ENCODE measurements around the gene MX2.

MX2 gene

GRCh38 chr21:41453761-41454160 is 91.9 kb downstream of the MX2 start:
- Histone ChIP-seq H3K36me3 (ENCODE audit: control insufficient read depth in 2 of 2, insufficient read depth in 1 of 2, low read length in 2 of 2) (no peaks in the 10 kb centered on the region), H3K27ac (ENCODE audit: extremely low read depth, low read depth, low read length) (no peak overlapping the region), H3K4me3 (ENCODE audit: low read depth, low read length) (no peak overlapping the region), H3K9me3 (ENCODE audit: control insufficient read depth, insufficient read depth, low read depth, low read length) (no peaks in the 10 kb centered on the region), H3K4me1 (ENCODE audit: control insufficient read depth, insufficient read depth, low read length) (no peaks in the 10 kb centered on the region)
- POLR2A ChIA-PET = no interaction called here
- CTCF ChIA-PET = interaction anchor here (0.5 to 9.9 kb wide), 3 partner anchors 169 to 831 kb away, joined by 3 to 127 read pairs (median 4); no protein-coding TSS in a partner anchor
- TF ChIP-seq ZNF433 (tag by site-specific recombination; IDR thresholded peaks at IDR 0.05; ENCODE audit: low read depth) = no peak

GRCh38 chr21:41458121-41458520 is 96.3 kb downstream of the MX2 start:
- Histone ChIP-seq H3K9me3 (ENCODE audit: control insufficient read depth, insufficient read depth, low read depth, low read length) (no peaks in the 10 kb centered on the region), H3K36me3 (ENCODE audit: control insufficient read depth in 2 of 2, insufficient read depth in 1 of 2, low read length in 2 of 2) (no peaks in the 10 kb centered on the region), H3K27ac (ENCODE audit: extremely low read depth, low read depth, low read length) (no peak overlapping the region), H3K4me1 (ENCODE audit: control insufficient read depth, insufficient read depth, low read length) (no peaks in the 10 kb centered on the region), H3K4me3 (ENCODE audit: low read depth, low read length) (no peak overlapping the region)
- TF ChIP-seq ZNF660 (tag by site-specific recombination; IDR thresholded peaks at IDR 0.05) = no peak
- TF ChIP-seq ZBTB7A (tag by site-specific recombination; IDR thresholded peaks at IDR 0.05; ENCODE audit: low read depth) = no peak
- TF ChIP-seq ZNF707 (tag by site-specific recombination; IDR thresholded peaks at IDR 0.05) = no peak
- TF ChIP-seq ZNF16 (tag by site-specific recombination; IDR thresholded peaks at IDR 0.05; ENCODE audit: low read depth) = no peak
- TF ChIP-seq YY1 (tag by site-specific recombination; IDR thresholded peaks at IDR 0.05) = no peak
- no peak for TF ChIP-seq ZNF510 (tag by site-specific recombination; IDR thresholded peaks at IDR 0.05; ENCODE audit: insufficient replicate concordance)
- TF ChIP-seq ZNF157 (tag by site-specific recombination; IDR thresholded peaks at IDR 0.05) = no peak
- TF ChIP-seq BCL11A (tag by site-specific recombination; IDR thresholded peaks at IDR 0.05; ENCODE audit: low read depth) = no peak
- TF ChIP-seq ZNF521 (tag by site-specific recombination; IDR thresholded peaks at IDR 0.05) = no peak
- no peak for TF ChIP-seq ZNF391 (tag by site-specific recombination; IDR thresholded peaks at IDR 0.05; ENCODE audit: borderline replicate concordance, low read depth)
- TF ChIP-seq ZNF610 (tag by site-specific recombination; IDR thresholded peaks at IDR 0.05; ENCODE audit: borderline replicate concordance) = no peak
- no peak for TF ChIP-seq ZNF366 (tag by site-specific recombination; conservative IDR thresholded peaks at IDR 0.05)
- TF ChIP-seq ZNF112 (tag by site-specific recombination; IDR thresholded peaks at IDR 0.05) = no peak
- no peak for TF ChIP-seq MYNN (tag by site-specific recombination; IDR thresholded peaks at IDR 0.05; ENCODE audit: borderline replicate concordance)
- no peak for TF ChIP-seq KLF17 (tag by site-specific recombination; IDR thresholded peaks at IDR 0.05)
- no peak for TF ChIP-seq REST (tag by site-specific recombination; IDR thresholded peaks at IDR 0.05)
- ChIA-PET POLR2A (interaction anchor here (1.5 kb wide), 1 partner anchor 175 kb away, joined by 3 read pairs; no protein-coding TSS in a partner anchor), CTCF (interaction anchor here (9.9 kb wide), 1 partner anchor 174 kb away, joined by 127 read pairs; no protein-coding TSS in a partner anchor)

DNA sequence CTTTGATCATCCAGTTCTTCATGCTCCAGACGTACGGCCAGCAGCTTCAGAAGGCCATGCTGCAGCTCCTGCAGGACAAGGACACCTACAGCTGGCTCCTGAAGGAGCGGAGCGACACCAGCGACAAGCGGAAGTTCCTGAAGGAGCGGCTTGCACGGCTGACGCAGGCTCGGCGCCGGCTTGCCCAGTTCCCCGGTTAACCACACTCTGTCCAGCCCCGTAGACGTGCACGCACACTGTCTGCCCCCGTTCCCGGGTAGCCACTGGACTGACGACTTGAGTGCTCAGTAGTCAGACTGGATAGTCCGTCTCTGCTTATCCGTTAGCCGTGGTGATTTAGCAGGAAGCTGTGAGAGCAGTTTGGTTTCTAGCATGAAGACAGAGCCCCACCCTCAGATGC is 96.7 kb downstream of the MX2 start:
- Histone ChIP-seq H3K27ac (ENCODE audit: extremely low read depth, low read depth, low read length) (no peak overlapping the region), H3K4me3 (ENCODE audit: low read depth, low read length) (no peak overlapping the region), H3K4me1 (ENCODE audit: control insufficient read depth, insufficient read depth, low read length) (no peaks in the 10 kb centered on the region), H3K9me3 (ENCODE audit: control insufficient read depth, insufficient read depth, low read depth, low read length) (no peaks in the 10 kb centered on the region), H3K36me3 (ENCODE audit: control insufficient read depth in 2 of 2, insufficient read depth in 1 of 2, low read length in 2 of 2) (no peaks in the 10 kb centered on the region)
- ChIA-PET CTCF (interaction anchor here (0.7 to 9.9 kb wide), 2 partner anchors 174 to 496 kb away, joined by 3 to 127 read pairs; no protein-coding TSS in a partner anchor), POLR2A (interaction anchor here (1.5 kb wide), 1 partner anchor 175 kb away, joined by 3 read pairs; no protein-coding TSS in a partner anchor)
- TF ChIP-seq ZNF692 (tag by site-specific recombination; IDR thresholded peaks at IDR 0.05) (no peak), PBX3 (CRISPR knock-in tag; IDR thresholded peaks at IDR 0.05) (no peak)
